Measurements from ENCODE around the gene FEM1C. TPM values are rescaled to one million over a fixed set of nuclear protein-coding genes. Genes with fewer than 3 reads are reported as not detected.

Gene FEM1C
- total and polyA plus RNA-seq, 10 of the 15 experiments (the other 5 are each of a cell fraction or from before 2014, with no cell fraction given): 1.9 to 15.6 (median 8.0) TPM

DNA sequence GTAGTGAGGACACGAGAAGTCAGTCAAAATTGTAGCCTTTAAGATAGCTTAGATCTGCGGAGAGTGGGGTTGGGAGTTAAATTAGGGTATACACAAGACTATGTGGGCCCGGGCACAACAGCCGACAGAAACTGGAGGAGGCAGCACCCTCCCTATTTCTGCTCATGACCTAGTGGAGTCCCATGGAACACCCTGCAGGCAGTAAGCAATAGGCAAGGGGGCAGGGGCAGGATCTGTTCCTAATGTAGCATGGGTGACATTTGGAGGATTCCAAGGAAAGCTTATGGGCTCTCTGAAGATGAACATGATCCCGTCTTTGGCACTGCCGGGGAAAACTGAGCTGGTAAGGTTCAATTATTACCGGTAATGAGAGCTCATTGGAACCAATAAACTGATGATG lies 67.0 kb downstream of the FEM1C start (continued):
- no peak for TF ChIP-seq SRF (IDR thresholded peaks at IDR 0.05; ENCODE audit: low read depth in 2 of 2, low read length in 2 of 2)
- no peak for TF ChIP-seq RELA (IDR thresholded peaks at IDR 0.05; ENCODE audit: borderline replicate concordance, partially characterized antibody)
- TF ChIP-seq ZSCAN29 (IDR thresholded peaks at IDR 0.05): no peak
- TF ChIP-seq EED (IDR thresholded peaks at IDR 0.05; ENCODE audit: low read depth): no peak
- no peak for TF ChIP-seq ZNF217 (IDR thresholded peaks at IDR 0.05)
- TF ChIP-seq, protein P1, sequence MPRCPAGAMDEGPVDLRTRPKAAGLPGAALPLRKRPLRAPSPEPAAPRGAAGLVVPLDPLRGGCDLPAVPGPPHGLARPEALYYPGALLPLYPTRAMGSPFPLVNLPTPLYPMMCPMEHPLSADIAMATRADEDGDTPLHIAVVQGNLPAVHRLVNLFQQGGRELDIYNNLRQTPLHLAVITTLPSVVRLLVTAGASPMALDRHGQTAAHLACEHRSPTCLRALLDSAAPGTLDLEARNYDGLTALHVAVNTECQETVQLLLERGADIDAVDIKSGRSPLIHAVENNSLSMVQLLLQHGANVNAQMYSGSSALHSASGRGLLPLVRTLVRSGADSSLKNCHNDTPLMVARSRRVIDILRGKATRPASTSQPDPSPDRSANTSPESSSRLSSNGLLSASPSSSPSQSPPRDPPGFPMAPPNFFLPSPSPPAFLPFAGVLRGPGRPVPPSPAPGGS (IDR thresholded peaks at IDR 0.05; ENCODE audit: borderline replicate concordance, insufficient read depth, low read depth, low read length, poor library complexity, severe bottlenecking): no peak

DNA sequence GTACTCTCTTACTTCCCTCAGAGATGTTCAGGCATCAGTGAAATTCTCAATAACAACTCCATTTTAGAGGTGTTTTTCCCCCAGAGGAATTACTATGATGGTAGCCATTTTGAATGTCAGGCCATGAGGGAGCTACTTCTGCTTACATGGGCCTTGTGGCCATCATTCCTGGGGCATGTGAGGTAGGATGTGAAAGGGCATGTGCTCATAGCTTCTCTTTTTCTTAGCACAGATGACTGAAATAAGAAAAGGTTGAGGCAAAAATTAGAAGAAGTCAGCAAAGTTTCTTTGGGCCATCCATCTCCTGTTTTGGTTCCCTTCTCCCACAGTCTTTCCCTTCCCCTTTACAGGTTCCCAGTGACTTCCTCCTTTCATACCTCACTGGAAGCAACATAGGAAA lies 68.8 kb downstream of the FEM1C start:
- no TSS peak for BruUV-seq (replicated peaks)
- Histone ChIP-seq H3K9ac (ENCODE audit: control insufficient read depth, insufficient read depth, low read length) (no peak overlapping the region), H2AFZ (ENCODE audit: control insufficient read depth, low read depth, low read length) (no peak overlapping the region), H3K27ac (ENCODE audit: control insufficient read depth, insufficient read depth) (no peak overlapping the region), H3K27me3 (replicated peaks in 1 of 2; ENCODE audit: control insufficient read depth in 2 of 2, insufficient read depth in 2 of 2, low read length in 1 of 2) (no peaks in the 10 kb centered on the region), H3K4me1 (ENCODE audit: control insufficient read depth, insufficient read depth, low read length) (peaks cover 3% of the 10 kb centered on the region; the same call in 1 of the 2 replicates), H4K20me1 (ENCODE audit: control insufficient read depth, insufficient read depth) (no peaks in the 10 kb centered on the region), H3K4me2 (ENCODE audit: control insufficient read depth, insufficient read depth) (no peak overlapping the region), H3K36me3 (ENCODE audit: control insufficient read depth in 2 of 2, insufficient read depth in 2 of 2, low read length in 1 of 2) (no peaks in the 10 kb centered on the region), H3K4me3 (no peak overlapping the region), H3K79me2 (ENCODE audit: control insufficient read depth, insufficient read depth, low read length) (no peaks in the 10 kb centered on the region), H3K9me3 (replicated peaks; ENCODE audit: control insufficient read depth, insufficient read depth, low read length) (no peaks in the 10 kb centered on the region)
- TF ChIP-seq POU2F2 (IDR thresholded peaks at IDR 0.05; ENCODE audit: borderline replicate concordance, low read depth, low read length): no peak
- TF ChIP-seq FOS (IDR thresholded peaks at IDR 0.05; ENCODE audit: borderline replicate concordance, extremely low read depth, insufficient read length): no peak
- 0 out of 2 replicates have a peak, but pooled peaks have one; percentile 26 for TF ChIP-seq YY1 (IDR thresholded peaks at IDR 0.05; ENCODE audit: low read depth, low read length)
- TF ChIP-seq JUND (IDR thresholded peaks at IDR 0.05; ENCODE audit: low read depth, low read length): no peak
- no peak for TF ChIP-seq SMC3 (IDR thresholded peaks at IDR 0.05; ENCODE audit: borderline replicate concordance, low read length)
- TF ChIP-seq EP300 (IDR thresholded peaks at IDR 0.05; ENCODE audit: borderline replicate concordance in 1 of 2, control insufficient read depth in 1 of 2, low read depth in 2 of 2, low read length in 2 of 2): no peak
- in situ Hi-C loops (cut with MboI): no loop called here
- POLR2A ChIA-PET: no interaction called here
- RAD21 ChIA-PET (ENCODE audit: unreplicated experiment): no interaction called here
- ATAC-seq (no peak), DNase-seq (ENCODE audit: low read depth, low spot score) (no peak), FAIRE-seq (no peak)
- CTCF ChIA-PET: interaction anchor here (1.4 kb wide), 1 partner anchor 13 kb away, joined by 3 read pairs; no protein-coding TSS in a partner anchor
- SMC1A ChIA-PET (ENCODE audit: uncharacterized antibody, unreplicated experiment): no interaction called here
- intact Hi-C loops (cut with micrococcal nuclease; ENCODE audit: unreplicated experiment): no loop called here

Data from GM12878 (cell line).